NCI-H345 treated with DMSO at 0.1 percent for 48 hours (cell line): ENCODE results near the gene KCNK1.

Source experiments
- DNase-seq: peaks from one replicate; lab custom pipeline; 2025; ENCODE audit not compliant: unreplicated experiment; lab: John Stamatoyannopoulos, UW

The KCNK1 gene

DNA sequence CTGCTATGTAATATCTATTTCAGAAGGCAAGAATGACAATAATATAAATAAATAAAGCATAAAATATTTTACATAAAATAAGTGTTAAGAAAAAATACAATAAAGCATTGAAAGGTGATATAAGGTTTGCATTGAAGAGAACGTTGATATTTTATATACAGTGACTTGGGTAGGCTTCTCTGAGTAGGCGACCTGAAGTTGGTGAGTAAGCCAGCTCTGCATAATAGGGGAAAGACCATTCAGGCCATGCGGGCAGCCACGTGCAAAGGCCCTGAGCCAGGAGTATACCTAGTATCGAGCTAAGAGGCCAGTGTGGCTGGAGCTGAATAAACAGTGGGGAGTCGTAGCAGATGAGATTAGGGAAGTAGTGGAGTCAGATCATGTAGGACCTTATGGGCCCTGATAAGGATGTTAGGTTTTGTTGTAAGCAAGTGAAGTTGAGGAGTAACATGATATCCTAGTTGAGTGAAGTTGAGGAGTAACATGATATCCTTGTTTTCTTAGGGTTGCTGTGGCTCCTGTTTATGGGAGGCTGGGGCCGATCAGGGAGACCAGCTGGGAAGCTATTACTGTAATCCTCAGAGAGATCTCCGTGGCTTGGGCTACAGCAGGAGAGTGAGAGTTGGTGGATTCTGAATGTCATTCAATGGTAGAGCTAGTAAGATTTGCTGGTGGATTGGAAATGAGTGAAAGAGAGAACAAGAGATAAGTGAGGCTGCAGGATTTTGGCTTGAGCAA, 22.0 kb downstream of the KCNK1 start:
- DNase-seq: no peak

DNA sequence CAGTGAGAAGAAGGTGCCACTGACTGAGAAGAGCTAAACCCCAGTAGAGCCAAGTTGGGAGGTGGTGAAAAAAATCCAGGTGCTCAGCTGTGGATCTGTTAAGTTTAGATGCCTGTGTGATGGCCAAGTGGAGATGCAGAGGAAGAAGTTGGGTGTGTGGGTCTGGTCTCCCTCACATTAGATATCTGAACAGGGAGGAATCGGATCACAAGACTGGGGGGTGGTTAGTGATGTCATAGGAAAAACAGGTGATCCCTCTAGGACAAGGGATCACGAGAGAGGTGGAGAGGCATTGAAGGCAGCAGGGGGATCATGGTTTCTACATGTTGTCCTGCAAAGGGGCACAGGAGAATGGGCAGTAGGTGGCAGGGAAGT, 22.6 kb downstream of the KCNK1 start:
- DNase-seq: no peak

DNA sequence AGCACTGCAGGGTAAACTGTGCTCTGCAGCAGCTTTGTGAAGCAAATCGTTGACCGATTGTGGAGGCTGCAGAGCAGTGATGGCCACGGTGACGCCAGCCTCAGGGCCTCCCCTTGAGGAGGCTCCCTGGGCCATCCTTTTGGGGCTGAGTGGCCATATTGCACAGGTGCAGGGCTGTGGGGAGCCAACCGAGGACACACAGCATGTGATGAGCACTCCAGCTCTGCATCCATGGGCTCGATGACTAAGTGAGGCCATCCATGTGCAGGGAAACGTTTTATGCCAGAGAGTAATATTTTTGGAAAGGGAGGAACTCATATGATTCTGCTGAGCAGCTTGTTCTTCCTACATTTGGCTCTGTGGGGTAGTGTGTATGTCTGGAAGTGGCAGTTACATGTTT, 24.6 kb downstream of the KCNK1 start:
- no peak for DNase-seq

DNA sequence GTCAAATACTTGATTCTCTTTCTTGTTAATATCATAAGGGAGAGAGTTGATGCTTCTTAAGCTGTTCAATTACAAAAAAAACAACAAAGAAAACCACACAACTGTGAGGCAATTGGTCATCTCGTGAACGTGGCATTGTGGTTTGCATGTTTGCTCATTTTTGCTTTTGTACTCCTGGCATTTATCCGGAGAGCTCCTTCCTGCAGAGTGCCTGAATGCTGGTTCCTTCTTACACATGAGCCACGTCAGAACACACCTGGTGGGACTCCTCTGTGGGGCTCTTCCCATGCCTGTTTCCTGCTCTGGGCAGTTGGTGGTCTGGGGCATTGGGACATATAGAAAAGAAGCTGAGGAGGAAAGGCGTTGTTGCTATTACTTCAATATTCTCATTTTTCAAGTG, 25.7 kb downstream of the KCNK1 start:
- DNase-seq: no peak

DNA sequence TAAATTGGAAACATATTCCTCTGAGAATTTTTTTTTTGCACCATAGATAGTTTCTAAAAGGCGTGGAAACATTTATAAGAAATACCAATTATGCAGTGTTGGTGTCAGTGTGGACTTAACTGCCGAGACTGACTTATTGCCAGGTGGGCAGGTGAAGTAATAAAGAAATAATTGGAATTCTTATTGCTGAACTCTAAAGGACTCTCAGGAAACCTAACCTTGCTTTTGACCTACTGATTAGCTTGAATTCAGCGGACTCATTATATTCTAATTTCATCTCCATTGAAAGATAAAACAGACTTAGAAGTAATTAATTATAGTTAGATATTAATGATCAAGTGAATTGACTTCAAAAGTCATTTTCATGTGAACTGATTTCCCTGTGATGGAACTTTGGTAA, 26.3 kb downstream of the KCNK1 start:
- DNase-seq: no peak

DNA sequence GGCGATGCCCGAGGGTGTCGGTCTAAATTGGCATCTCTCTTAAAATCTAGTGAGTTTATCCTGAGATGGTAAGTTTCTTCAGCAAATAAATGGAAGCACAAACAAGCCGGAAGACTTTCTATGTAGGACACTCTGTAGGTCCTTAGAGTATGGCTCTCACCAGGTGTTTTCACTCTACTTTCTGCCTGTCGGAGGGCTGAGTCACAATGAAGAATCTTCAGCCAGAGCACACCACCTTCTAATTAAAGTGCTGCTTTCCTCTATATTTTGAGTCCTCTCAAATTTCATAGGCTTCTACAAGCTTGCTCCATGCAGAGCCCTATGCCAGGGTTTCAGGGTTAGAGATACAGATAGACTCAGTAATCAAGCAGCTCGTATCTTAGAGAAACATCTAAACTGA, 27.1 kb downstream of the KCNK1 start:
- no peak for DNase-seq

DNA sequence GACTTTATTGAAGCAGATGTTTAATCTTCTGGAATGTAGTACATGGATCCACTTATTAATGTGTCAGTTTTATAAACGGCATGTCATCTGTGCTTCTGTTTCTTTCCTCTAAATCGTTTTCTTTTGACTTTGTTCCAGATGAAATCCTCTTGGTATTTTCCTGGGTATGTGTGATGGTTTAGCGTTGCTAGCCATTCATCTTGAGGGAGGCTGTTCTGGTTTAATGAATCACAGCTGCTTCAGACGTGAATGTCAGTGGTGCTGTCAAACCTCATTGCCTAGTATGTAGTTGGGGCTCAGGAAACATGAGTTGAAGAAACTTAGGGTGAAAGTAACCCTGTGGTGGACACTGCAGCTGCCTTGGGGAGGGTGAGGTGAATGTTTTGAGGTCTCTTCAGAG, 33.2 kb downstream of the KCNK1 start:
- no peak for DNase-seq

DNA sequence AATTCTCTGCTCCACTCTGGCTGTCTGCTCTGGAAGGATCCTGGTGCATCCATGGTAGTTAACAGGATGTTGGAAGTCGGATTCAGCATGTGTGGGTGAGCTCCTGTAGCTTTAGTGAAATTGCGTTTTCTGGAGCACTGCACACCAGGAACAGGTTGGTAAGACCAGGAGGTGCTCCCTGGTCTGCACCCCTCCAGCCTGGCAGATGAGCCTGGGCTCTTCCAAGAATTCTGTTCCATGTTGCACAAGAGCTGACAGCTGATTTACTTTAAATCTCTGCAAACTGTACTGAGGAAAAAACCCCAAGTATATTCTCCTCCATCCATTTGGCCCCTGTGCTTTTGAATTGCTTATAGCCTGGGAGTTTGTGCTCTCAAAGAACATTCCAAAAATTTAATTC, 33.7 kb downstream of the KCNK1 start:
- no peak for DNase-seq

DNA sequence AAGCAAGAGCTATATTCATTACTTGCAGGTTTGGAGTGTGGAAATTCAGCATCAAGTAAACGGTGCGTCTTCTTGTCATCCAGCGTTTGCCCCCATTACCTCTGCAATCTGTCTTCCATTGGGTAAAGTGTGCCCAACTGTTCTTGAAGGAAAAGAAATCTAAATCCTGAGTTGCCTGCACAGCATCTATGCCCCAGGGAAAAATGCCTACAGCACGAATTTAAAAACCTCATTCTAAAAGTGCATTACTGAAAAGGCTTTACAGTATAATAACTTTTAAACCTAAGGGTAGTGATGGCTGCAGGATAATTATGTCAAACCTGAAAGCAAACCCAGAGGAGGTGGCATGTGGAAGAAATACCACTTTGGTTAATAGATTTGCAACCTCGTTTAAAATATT, 37.2 kb downstream of the KCNK1 start:
- DNase-seq: no peak

DNA sequence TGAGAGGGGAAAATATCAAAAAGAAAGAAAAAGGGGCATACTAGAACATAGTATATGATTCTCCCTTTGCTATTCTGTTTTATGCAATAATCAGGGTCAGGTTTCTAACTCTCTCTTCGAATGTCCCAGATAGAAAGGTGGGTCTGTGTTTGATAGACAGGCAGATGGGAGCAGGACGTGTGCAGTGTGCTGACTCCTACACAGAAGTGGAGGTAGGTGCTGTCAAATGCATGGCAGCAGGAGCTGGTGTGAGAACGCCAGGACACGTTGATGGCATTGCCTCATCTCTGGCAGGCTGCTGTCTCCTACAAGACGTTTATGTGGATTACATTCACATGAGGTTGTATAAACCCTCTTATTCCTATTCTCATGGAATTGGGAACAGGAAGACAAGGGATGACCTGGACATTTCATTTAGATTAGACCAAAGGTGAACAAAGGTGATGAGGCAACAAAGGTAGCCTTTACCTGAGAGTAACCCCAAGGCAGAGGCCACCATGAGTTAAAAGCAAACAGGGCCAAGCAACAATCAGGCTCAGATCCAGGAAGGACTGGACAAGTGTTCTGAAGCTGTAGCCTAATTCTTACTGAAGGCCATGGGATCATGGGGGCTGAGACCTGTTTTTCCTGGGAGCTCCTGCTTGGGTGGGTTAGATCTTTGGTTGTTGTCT, 37.8 kb downstream of the KCNK1 start:
- no peak for DNase-seq

DNA sequence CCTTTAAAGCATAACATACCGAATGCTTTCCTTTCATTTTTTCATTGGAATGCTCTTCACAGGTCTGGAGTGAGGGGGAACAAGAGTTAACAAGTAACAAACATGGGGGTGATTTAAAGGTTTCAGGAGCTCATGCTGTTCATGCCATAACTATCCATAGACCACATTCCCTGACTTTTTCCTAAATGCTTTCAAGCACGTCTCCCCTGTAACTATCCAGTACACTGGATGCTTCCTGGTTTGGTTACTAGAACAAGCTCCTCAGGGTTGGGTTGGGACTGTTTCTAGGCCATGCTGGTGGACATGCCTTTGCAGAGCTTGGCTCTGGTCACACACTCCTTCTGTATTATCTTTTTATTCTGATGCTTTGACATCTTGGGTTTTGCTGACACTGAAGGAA, 38.6 kb downstream of the KCNK1 start:
- no peak for DNase-seq

DNA sequence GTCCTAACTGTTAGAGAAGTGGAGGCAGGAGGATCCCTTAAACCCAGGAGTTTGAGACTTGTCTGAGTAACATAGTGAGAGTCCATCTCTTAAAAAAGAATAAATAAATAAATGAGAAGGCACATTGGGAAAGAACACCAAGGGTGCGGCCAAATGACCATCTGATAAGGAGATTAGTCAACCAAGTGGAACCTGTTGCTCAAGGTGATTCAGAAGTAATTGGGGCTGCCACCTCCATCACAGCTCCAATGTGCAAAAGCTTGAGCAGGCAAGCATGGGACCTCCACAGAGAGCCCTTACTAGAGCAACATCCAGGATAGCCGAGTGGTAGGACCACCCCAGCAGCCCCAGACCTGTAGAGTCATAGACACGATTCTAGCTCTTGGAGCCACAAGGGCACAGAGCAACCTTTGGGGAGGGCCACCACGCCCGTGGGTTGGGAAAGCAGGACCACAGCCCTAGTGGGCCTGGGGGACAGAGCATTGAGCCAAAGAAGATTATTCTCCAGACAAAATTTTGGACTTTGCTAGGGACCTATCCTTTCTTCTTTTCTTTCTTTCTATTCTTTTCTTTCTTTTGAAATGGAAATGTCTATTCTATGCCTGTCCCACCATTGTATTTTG, 40.9 kb downstream of the KCNK1 start:
- DNase-seq: no peak

DNA sequence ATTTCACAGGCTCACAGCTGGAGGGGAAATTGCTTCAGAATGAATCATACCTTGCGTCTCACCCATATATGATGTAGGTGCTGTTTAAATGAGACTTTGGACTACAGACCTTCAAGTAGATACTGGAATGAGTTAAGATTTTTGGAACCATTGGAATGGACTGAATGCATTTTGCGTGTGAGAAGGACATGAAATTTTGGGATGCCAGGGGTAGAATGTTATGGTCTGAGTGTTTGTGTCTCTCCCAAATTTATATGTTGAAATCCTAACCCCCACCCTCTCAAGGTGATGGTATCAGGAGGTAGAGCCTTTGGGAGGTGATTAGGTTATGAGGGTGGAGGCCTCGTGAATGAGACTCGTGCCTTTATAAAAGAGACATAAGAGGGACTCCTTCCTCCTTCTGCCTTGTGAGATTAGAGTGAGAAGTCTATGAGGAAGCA, 41.4 kb downstream of the KCNK1 start:
- DNase-seq: no peak

DNA sequence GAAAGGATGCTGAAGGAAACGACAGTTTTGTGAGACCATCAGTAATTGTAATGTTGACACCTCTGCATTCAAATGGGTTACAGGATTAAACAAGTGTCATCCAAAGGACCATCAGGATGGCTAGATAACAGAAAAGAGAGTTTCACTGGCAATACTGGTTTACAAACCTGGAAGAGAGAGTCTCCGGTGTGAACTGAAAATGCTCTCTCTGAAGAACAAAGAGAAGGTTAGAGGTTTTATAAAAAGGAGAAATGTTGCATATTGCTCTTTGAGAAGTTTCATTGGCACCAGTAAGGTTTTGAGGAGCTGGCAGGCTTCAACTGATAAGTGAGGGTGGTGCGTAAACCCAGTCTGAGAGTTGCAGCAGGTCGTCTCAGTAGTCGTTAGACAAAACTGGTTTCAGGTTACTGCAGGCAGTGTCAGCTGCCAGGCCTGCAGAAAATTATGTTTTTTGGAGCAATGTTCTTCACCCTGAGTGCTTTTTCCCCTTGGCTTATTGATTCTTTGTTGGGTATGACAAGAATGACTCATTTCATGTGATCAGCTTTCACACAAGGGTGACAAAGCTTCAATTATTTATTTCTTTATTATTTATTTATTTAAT, 42.2 kb downstream of the KCNK1 start:
- DNase-seq: no peak

DNA sequence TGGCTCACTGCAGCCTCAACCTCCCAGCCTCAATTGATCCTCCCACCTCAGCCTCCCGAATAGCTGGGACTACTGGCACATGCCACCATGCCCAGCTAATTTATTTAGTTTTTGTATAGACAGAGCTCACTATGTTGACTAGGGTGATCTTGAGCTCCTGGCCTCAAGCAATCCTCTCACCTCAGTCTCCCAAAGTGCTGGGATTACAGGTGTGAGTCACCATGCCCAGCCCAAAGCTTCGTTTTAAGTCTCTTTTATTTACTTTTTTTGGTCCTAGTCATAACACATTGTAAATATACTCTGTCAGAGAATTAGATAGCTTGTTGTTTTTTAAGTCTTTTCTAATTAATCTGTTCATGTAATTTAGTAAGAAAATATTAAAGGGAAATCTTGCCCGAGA, 42.8 kb downstream of the KCNK1 start:
- no peak for DNase-seq

DNA sequence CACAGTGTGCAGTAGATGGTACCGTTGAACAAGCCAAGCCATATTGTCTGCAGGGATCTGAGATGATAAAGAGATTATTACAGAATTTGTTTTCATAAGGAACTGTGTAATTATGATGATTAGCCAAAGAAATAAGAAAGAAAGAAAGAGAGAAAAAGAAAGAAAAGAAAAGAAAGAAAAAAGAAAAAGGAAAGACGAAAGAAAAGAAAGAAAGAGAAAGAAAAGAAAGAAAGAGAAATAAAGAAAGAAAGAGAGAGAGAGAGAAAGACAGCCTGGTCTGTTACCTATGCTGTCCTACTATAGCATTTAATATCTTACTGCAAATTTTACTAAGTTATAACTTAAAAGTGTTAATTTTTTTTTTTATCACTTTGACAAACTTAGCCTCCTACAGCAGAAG, 43.6 kb downstream of the KCNK1 start:
- no peak for DNase-seq

DNA sequence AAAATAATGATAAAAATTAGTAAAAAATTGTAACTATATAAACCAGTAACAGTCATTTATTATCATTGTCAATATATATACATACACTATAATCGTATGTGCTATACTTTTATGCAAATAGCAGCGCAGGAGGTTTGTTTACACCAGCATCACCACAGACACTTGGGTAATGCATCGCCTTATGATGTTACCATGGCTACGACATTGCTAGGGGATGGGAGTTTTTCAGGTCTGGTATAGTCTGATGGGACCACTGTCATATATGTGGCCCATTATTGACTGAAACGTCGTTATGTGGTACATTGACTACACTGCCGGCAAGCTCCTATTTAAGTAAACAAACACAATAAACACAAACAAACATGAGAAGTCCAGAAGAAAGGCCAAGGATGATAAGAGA, 45.6 kb downstream of the KCNK1 start:
- no peak for DNase-seq

DNA sequence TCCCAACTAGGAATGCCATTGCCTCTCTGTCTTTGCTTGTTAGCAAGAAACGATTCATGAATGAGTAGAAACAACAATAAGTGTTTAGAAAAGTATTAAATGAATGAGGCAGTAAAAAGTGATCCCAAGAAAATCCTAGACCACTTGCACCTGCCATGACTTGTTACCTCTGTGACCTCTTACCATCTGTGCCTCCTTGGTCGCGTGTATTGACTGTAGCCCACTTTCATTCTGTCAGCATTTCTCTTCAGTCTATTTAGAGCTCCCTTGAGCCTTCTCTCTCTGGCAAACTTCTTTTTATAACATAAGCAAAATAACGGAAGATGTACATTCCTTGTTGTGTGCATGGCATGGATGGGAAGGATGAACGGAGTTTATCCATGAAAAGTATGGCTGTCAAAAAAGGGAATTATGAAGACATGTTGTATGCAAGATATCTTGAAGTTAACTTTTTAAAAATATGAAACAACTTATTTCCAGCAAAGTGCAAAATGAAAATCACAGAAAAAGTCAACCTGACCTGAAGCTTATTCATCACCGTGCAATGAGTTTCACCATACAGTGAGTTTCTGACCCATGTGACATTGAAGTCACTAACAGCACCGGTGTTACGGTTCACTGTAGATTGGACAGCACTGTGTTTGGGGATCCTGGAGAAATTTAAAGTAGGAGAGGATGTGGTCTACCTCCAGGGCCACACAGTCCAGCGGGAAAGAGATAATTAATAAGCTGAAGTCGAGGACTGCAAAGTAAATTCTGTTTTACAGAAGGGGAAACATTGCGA, 47.7 kb downstream of the KCNK1 start:
- no peak for DNase-seq

DNA sequence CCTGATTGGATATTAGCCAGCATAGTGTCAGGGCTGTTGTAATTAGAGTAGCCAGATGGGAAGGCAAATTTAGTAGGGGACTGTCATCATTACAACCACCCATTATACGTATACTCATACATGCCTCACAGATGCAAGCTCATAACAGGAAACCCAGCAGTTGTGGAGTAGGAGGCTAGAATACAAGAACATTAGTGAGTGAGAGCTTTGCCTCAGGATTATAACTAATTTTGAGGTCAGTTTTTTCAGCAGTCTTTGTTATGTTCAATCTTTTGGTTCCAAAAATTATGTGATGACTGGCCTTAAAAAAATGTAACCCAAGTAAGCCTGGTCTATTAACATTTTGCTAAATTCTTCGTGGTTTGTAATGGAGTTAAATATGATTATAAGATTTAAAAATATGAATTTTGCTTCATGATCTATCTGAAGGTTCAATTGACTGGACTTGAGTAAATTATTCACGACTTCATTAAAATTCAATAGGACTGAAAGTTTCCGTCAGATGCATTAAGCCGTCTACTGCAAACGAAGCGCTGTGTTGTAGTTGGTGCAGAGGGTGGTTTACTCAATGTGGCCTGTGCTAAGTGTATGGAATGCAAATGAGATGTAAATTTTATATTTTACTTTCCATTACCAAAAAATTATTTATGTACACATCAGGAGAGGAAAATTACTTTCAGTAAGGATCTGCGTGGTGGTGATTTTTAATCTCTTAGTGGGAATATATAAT, 48.8 kb downstream of the KCNK1 start:
- DNase-seq: no peak

DNA sequence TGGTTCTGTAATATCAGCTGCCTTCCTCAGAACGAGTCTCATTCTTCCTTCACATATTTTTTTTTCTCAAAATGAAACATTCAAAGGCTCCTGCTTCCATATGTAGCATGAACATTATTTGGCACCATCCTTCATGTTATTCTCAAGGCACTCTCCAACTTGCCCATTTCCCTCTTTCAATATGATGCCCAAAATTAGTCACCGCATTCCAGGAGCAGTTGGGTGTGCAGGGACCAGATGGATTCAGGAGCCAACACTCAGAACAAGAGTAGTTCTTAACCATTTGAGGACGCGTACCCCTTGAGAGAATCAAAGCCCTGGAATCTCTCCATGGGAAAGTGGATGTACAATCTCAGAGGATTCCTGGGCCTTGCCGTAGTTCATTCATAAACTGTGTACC, 50.3 kb downstream of the KCNK1 start:
- no peak for DNase-seq
